Naive thymus-derived CD8-positive, alpha-beta T cell (primary cell): ENCODE measurements around the gene TOLLIP. TPM values are rescaled to one million over a fixed set of nuclear protein-coding genes. Genes with fewer than 3 reads are reported as not detected.
"Not testable (repeated sequence)": the region's sequence is repeated elsewhere in the genome, so short reads cannot be mapped to it uniquely, and the experiment has no call there.

Experiments used
- ATAC-seq, 2 donors: fragments of 150-1000 bp; cut with Tn5 transposase in 1 of 2; sonication (Bioruptor Pico), chemical (Tn5 transposase) in 1 of 2; 1 replicate in 1 of 2; 2 replicates in 1 of 2; pipeline ENCODE4 v1.10.0; 2021; ENCODE audit warnings: mild to moderate bottlenecking in 2 of 2, moderate library complexity in 2 of 2
- POLR2A ChIA-PET: fragments of 350-600 bp; sonication (Branson Sonifier 250); formaldehyde crosslinking; loops from one replicate; lab custom pipeline; 2021; ENCODE audit warnings: antibody characterized with exemption; lab: Charles Lee
- DNase-seq, 10 donors: peaks; one replicate each; pipeline versions ENCODE4 v3.0.0 to v3.0.0-alpha.2; 2020 to 2022
- H3K27ac Mint-ChIP-seq, 10 donors: one replicate each; pipeline ENCODE4 v1.8.0; 2020 to 2022; ENCODE audit warnings: mild to moderate bottlenecking in 10 of 10, mixed read lengths in 10 of 10, moderate library complexity in 4 of 10, inconsistent platforms in 1 of 10
- H3K27me3 Mint-ChIP-seq, 5 donors: one replicate each; pipeline ENCODE4 v1.8.0; 2021 to 2022; ENCODE audit warnings: mixed read lengths in 5 of 5
- H3K36me3 Mint-ChIP-seq, 3 donors: one replicate each; pipeline ENCODE4 v1.8.0; 2020 to 2022; ENCODE audit warnings: mixed read lengths in 3 of 3, mild to moderate bottlenecking in 2 of 3, inconsistent platforms in 1 of 3
- H3K4me1 Mint-ChIP-seq, 4 donors: one replicate each; pipeline ENCODE4 v1.8.0; 2021 to 2022; ENCODE audit warnings: mixed read lengths in 4 of 4
- H3K4me3 Mint-ChIP-seq, 10 donors: one replicate each; pipeline ENCODE4 v1.8.0; 2020 to 2022; ENCODE audit warnings: mild to moderate bottlenecking in 10 of 10, mixed read lengths in 10 of 10, moderate library complexity in 6 of 10, inconsistent platforms in 1 of 10
- H3K9me3 Mint-ChIP-seq, 9 donors: one replicate each; pipeline ENCODE4 v1.8.0; 2020 to 2022; ENCODE audit warnings: mixed read lengths in 9 of 9, mild to moderate bottlenecking in 3 of 9, inconsistent platforms in 1 of 9, moderate library complexity in 1 of 9
- polyA plus RNA-seq, 3 donors: library from polyadenylated mRNA; unstranded; fragments of 300-500 nt; fragmentation: Illumina TruSeq; gene quantifications; one replicate each; pipeline ENCODE4 v1.2.3, GENCODE V29; 2021
- total RNA-seq, 8 experiments: library from RNA in 2 of 8; stranded (reverse) in 2 of 8; gene quantifications; one replicate each; pipeline ENCODE4 v1.2.3 and lab custom pipeline; 2021 to 2026

Gene TOLLIP
- total and polyA plus RNA-seq, 5 experiments from 2014 or later: 21.4 to 38.6 (median 27.6) TPM

DNA sequence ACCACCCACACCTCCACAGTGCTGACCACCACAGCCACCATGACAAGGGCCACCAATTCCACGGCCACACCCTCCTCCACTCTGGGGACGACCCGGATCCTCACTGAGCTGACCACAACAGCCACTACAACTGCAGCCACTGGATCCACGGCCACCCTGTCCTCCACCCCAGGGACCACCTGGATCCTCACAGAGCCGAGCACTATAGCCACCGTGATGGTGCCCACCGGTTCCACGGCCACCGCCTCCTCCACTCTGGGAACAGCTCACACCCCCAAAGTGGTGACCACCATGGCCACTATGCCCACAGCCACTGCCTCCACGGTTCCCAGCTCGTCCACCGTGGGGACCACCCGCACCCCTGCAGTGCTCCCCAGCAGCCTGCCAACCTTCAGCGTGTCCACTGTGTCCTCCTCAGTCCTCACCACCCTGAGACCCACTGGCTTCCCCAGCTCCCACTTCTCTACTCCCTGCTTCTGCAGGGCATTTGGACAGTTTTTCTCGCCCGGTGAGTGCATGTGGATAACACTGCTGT, 58.1 kb downstream of the TOLLIP start:
- POLR2A ChIA-PET: no interaction called here
- Mint-ChIP-seq H3K4me3 (no peak overlapping the region), H3K27me3 (peaks cover 0 to 2% (median 0%) of the 10 kb centered on the region in 5 donors), H3K4me1 (peaks cover 0 to 4% (median 0%) of the 10 kb centered on the region in 4 donors), H3K9me3 (no peaks in the 10 kb centered on the region), H3K36me3 (no peaks in the 10 kb centered on the region), H3K27ac (peak overlapping the region in 2 of 10 donors; percentile 40 to 68)
- no peak for ATAC-seq
- DNase-seq: no peak

DNA sequence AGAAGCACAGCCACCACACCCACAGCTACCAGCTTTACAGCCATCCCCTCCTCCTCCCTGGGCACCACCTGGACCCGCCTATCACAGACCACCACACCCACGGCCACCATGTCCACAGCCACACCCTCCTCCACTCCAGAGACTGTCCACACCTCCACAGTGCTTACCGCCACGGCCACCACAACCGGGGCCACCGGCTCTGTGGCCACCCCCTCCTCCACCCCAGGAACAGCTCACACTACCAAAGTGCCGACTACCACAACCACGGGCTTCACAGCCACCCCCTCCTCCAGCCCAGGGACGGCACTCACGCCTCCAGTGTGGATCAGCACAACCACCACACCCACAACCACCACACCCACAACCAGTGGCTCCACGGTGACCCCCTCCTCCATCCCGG, 59.0 kb downstream of the TOLLIP start:
- H3K27me3 Mint-ChIP-seq, POLR2A ChIA-PET, H3K36me3 Mint-ChIP-seq, H3K4me3 Mint-ChIP-seq, H3K4me1 Mint-ChIP-seq, ATAC-seq, H3K9me3 Mint-ChIP-seq, DNase-seq: not testable (repeated sequence)
- peak overlapping the region in 1 of 10 donors; percentile 68 for H3K27ac Mint-ChIP-seq

DNA sequence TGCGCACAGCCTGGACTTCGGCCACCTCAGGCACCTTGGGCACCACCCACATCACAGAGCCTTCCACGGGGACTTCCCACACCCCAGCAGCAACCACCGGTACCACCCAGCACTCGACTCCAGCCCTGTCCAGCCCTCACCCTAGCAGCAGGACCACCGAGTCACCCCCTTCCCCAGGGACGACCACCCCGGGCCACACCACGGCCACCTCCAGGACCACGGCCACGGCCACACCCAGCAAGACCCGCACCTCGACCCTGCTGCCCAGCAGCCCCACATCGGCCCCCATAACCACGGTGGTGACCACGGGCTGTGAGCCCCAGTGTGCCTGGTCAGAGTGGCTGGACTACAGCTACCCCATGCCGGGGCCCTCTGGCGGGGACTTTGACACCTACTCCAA, 60.5 kb downstream of the TOLLIP start:
- H3K9me3 Mint-ChIP-seq, H3K27ac Mint-ChIP-seq, H3K4me3 Mint-ChIP-seq, POLR2A ChIA-PET, H3K36me3 Mint-ChIP-seq, H3K27me3 Mint-ChIP-seq, H3K4me1 Mint-ChIP-seq, DNase-seq, ATAC-seq: not testable (repeated sequence)

DNA sequence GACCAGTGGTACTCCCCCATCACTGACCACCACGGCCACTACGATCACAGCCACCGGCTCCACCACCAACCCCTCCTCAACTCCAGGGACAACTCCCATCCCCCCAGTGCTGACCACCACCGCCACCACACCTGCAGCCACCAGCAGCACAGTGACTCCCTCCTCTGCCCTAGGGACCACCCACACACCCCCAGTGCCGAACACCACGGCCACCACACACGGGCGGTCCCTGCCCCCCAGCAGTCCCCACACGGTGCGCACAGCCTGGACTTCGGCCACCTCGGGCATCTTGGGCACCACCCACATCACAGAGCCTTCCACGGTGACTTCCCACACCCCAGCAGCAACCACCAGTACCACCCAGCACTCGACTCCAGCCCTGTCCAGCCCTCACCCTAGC, 62.4 kb downstream of the TOLLIP start:
- H3K9me3 Mint-ChIP-seq, POLR2A ChIA-PET, H3K27ac Mint-ChIP-seq, ATAC-seq, H3K4me1 Mint-ChIP-seq, DNase-seq, H3K27me3 Mint-ChIP-seq, H3K36me3 Mint-ChIP-seq, H3K4me3 Mint-ChIP-seq: not testable (repeated sequence)

DNA sequence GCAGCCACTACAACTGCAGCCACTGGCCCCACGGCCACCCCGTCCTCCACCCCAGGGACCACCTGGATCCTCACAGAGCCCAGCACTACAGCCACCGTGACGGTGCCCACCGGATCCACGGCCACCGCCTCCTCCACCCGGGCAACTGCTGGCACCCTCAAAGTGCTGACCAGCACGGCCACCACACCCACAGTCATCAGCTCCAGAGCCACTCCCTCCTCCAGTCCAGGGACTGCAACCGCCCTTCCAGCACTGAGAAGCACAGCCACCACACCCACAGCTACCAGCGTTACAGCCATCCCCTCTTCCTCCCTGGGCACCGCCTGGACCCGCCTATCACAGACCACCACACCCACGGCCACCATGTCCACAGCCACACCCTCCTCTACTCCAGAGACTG, 63.1 kb downstream of the TOLLIP start:
- H3K27me3 Mint-ChIP-seq, H3K4me3 Mint-ChIP-seq, POLR2A ChIA-PET, H3K4me1 Mint-ChIP-seq, H3K9me3 Mint-ChIP-seq, DNase-seq, H3K27ac Mint-ChIP-seq, ATAC-seq, H3K36me3 Mint-ChIP-seq: not testable (repeated sequence)

DNA sequence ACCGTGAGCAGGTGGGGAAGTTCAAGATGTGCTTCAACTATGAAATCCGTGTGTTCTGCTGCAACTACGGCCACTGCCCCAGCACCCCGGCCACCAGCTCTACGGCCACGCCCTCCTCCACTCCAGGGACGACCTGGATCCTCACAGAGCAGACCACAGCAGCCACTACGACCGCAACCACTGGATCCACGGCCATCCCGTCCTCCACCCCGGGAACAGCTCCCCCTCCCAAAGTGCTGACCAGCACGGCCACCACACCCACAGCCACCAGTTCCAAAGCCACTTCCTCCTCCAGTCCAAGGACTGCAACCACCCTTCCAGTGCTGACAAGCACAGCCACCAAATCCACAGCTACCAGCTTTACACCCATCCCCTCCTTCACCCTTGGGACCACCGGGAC, 63.7 kb downstream of the TOLLIP start:
- H3K9me3 Mint-ChIP-seq, H3K4me1 Mint-ChIP-seq, ATAC-seq, H3K27me3 Mint-ChIP-seq, H3K36me3 Mint-ChIP-seq, DNase-seq, H3K4me3 Mint-ChIP-seq, POLR2A ChIA-PET, H3K27ac Mint-ChIP-seq: not testable (repeated sequence)

DNA sequence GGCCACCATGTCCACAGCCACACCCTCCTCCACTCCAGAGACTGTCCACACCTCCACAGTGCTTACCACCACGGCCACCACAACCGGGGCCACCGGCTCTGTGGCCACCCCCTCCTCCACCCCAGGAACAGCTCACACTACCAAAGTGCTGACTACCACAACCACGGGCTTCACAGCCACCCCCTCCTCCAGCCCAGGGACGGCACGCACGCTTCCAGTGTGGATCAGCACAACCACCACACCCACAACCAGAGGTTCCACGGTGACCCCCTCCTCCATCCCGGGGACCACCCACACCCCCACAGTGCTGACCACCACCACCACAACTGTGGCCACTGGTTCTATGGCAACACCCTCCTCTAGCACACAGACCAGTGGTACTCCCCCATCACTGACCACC, 64.9 kb downstream of the TOLLIP start:
- H3K4me1 Mint-ChIP-seq, H3K27ac Mint-ChIP-seq, H3K36me3 Mint-ChIP-seq, H3K27me3 Mint-ChIP-seq, ATAC-seq, H3K4me3 Mint-ChIP-seq, POLR2A ChIA-PET, H3K9me3 Mint-ChIP-seq, DNase-seq: not testable (repeated sequence)

DNA sequence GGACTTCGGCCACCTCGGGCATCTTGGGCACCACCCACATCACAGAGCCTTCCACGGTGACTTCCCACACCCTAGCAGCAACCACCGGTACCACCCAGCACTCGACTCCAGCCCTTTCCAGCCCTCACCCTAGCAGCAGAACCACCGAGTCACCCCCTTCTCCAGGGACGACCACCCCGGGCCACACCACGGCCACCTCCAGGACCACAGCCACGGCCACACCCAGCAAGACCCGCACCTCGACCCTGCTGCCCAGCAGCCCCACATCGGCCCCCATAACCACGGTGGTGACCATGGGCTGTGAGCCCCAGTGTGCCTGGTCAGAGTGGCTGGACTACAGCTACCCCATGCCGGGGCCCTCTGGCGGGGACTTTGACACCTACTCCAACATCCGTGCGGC, 65.9 kb downstream of the TOLLIP start:
- POLR2A ChIA-PET, H3K4me1 Mint-ChIP-seq, H3K27me3 Mint-ChIP-seq, ATAC-seq, H3K4me3 Mint-ChIP-seq, H3K36me3 Mint-ChIP-seq, DNase-seq, H3K27ac Mint-ChIP-seq, H3K9me3 Mint-ChIP-seq: not testable (repeated sequence)

DNA sequence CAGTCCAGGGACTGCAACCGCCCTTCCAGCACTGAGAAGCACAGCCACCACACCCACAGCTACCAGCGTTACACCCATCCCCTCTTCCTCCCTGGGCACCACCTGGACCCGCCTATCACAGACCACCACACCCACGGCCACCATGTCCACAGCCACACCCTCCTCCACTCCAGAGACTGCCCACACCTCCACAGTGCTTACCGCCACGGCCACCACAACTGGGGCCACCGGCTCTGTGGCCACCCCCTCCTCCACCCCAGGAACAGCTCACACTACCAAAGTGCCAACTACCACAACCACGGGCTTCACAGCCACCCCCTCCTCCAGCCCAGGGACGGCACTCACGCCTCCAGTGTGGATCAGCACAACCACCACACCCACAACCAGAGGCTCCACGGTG, 66.7 kb downstream of the TOLLIP start:
- H3K4me3 Mint-ChIP-seq, POLR2A ChIA-PET, H3K9me3 Mint-ChIP-seq, H3K27me3 Mint-ChIP-seq, H3K36me3 Mint-ChIP-seq, ATAC-seq, H3K4me1 Mint-ChIP-seq, DNase-seq: not testable (repeated sequence)
- peak overlapping the region in 1 of 10 donors; percentile 24 for H3K27ac Mint-ChIP-seq

DNA sequence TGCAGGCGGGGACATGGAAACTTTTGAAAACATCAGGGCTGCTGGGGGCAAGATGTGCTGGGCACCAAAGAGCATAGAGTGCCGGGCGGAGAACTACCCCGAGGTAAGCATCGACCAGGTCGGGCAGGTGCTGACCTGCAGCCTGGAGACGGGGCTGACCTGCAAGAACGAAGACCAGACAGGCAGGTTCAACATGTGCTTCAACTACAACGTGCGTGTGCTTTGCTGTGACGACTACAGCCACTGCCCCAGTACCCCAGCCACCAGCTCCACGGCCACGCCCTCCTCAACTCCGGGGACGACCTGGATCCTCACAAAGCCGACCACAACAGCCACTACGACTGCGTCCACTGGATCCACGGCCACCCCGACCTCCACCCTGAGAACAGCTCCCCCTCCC, 67.1 kb downstream of the TOLLIP start:
- DNase-seq (no peak), ATAC-seq (no peak)
- POLR2A ChIA-PET: no interaction called here
- no peak overlapping the region for H3K4me3 Mint-ChIP-seq
- H3K4me1 Mint-ChIP-seq: no peaks in the 10 kb centered on the region
- H3K9me3 Mint-ChIP-seq: peaks cover 0 to 1% (median 0%) of the 10 kb centered on the region in 9 donors
- no peaks in the 10 kb centered on the region for H3K36me3 Mint-ChIP-seq
- H3K27ac Mint-ChIP-seq: peak overlapping the region in 2 of 10 donors; percentile 89
- no peaks in the 10 kb centered on the region for H3K27me3 Mint-ChIP-seq

DNA sequence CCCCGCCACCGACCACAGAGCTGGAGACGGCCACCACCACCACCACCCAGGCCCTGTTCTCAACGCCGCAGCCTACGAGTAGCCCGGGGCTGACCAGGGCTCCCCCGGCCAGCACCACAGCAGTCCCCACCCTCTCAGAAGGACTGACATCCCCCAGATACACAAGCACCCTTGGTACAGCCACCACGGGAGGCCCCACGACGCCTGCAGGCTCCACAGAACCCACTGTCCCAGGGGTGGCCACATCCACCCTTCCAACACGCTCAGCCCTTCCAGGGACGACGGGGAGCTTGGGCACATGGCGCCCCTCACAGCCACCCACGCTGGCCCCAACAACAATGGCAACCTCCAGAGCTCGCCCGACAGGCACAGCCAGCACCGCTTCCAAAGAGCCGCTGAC, 67.7 kb downstream of the TOLLIP start:
- DNase-seq (no peak), ATAC-seq (no peak)
- Mint-ChIP-seq H3K27ac (no peak overlapping the region), H3K36me3 (no peaks in the 10 kb centered on the region), H3K4me1 (no peaks in the 10 kb centered on the region), H3K9me3 (peaks cover 0 to 1% (median 0%) of the 10 kb centered on the region in 9 donors), H3K4me3 (no peak overlapping the region), H3K27me3 (no peaks in the 10 kb centered on the region)
- POLR2A ChIA-PET: no interaction called here

DNA sequence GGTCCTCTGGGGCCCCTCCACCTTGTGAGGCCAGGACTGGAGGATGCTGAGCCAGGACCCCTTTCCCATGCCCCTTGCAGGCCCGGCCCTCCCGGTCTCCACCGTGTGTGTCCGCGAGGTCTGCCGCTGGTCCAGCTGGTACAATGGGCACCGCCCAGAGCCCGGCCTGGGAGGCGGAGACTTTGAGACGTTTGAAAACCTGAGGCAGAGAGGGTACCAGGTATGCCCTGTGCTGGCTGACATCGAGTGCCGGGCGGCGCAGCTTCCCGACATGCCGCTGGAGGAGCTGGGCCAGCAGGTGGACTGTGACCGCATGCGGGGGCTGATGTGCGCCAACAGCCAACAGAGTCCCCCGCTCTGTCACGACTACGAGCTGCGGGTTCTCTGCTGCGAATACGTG, 68.7 kb downstream of the TOLLIP start:
- POLR2A ChIA-PET: no interaction called here
- Mint-ChIP-seq H3K27me3 (no peaks in the 10 kb centered on the region), H3K9me3 (peaks cover 0 to 1% (median 0%) of the 10 kb centered on the region in 9 donors), H3K36me3 (no peaks in the 10 kb centered on the region), H3K4me3 (no peak overlapping the region), H3K4me1 (no peaks in the 10 kb centered on the region), H3K27ac (no peak overlapping the region)
- DNase-seq (no peak), ATAC-seq (no peak)

DNA sequence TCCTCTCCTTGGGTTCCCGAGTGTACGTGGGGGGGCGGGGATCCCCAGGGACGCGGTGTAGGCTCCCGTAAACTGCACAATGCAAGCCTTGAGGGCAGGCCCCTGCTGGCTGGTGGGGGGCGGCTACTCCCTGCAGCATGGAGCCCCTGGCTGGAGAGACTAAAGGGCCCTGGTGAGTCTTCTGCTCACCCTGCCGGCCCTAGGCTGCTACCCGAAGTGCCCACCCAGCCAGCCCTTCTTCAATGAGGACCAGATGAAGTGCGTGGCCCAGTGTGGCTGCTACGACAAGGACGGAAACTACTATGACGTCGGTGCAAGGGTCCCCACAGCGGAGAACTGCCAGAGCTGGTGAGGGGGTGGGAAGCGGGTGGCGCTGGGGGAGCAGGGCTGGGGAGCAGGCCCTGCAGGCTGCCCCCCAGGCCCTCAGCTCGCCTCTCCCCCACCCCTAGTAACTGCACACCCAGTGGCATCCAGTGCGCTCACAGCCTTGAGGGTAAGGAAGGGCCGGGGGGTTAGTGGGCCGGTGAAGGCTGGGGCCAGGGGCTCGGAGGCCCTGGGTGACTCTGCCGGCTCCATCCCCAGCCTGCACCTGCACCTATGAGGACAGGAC, 69.7 kb downstream of the TOLLIP start:
- H3K4me3 Mint-ChIP-seq: no peak overlapping the region
- H3K27me3 Mint-ChIP-seq: no peaks in the 10 kb centered on the region
- no peak overlapping the region for H3K27ac Mint-ChIP-seq
- POLR2A ChIA-PET: no interaction called here
- no peak for DNase-seq
- no peaks in the 10 kb centered on the region for H3K36me3 Mint-ChIP-seq
- no peaks in the 10 kb centered on the region for H3K4me1 Mint-ChIP-seq
- peaks cover 0 to 1% (median 0%) of the 10 kb centered on the region in 9 donors for H3K9me3 Mint-ChIP-seq
- ATAC-seq: no peak
